Dermis blood vessel endothelial cell (primary cell): ENCODE measurements around the gene CLPTM1L. TPM values are rescaled to one million over a fixed set of nuclear protein-coding genes. Genes with fewer than 3 reads are reported as not detected.
"Not testable (repeated sequence)": the region's sequence is repeated elsewhere in the genome, so short reads cannot be mapped to it uniquely, and the experiment has no call there.

ENCODE experiments used
- DNase-seq: peaks from one replicate; pipeline ENCODE4 v3.0.0; 2010
- total RNA-seq: library from RNA; depleted of rRNA; stranded (reverse); fragments of >200 nt; gene quantifications from 2 replicates; pipeline ENCODE4 v1.2.3, GENCODE V29; 2014

The CLPTM1L gene
- total RNA-seq, 1 donor from 2014 or later, result 234 TPM

DNA sequence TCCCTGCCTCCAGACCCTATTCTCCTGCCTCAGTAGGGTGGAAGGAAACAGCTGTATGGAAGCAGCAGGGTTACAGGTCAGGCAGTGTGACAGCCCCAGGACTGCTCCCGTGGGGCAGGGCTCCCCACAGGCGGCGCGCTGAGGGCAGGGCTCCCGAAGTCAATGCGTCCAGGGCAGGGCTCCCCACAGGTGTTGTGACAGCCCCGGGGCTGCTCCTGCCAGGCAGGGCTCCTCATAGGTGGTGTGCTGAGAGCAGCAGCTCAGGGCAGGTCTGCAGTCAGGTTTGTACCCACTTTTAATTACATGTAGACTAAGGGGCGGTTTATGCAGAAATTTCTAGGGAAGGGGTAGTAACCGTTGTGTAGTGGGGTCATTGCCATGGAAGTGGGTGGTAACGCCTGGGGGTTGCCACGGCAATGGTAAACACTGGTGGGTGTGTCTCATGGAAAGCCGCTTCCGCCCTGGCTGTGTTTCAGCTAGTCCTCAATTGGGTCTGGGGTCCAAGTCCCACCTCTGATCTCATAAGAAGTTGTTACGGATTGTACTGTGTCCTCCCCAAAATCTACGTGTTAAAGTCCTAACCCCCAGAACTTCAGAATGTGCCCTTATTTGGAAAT is 33.4 kb downstream of the CLPTM1L start:
- DNase-seq, result no peak

DNA sequence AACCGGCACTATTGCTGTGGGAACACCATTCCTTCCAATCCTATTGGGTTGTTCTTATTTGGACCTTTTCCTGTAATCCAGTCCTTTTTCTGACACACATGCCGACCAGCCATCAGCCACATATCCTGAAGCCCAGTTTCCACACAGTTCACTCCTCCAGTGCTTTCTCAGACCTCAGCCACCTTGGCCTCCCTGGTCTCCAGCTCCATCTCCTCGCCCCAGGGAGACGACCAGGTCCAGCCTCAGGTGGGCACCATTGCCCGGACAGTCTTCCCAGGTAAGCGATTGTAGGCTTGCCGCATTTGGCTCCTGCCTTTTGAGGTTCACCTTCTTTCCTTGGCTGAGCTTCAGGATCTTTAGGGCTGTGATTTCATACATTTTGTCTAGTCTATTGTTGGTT is 34.8 kb downstream of the CLPTM1L start:
- DNase-seq, result no peak

DNA sequence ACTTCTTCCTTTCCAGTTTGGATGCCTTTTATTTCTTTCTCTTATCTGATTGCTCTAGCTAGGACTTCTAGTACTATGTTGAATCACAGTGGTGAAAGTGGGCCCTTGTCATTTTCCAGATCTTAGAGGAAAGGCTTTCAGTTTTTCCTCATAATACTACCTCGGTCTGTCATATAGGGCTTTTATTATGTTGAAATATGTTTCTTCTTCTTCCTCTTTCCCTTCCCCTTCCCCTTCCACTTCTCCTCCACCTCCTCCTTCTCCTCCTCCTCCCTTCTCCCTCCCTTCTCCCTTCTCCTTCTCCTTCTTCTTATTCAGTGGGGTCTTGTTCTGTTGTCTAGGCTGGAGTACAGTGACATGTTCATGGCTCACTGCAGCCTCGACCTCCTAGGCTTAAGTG is 40.9 kb downstream of the CLPTM1L start:
- DNase-seq, result no peak

DNA sequence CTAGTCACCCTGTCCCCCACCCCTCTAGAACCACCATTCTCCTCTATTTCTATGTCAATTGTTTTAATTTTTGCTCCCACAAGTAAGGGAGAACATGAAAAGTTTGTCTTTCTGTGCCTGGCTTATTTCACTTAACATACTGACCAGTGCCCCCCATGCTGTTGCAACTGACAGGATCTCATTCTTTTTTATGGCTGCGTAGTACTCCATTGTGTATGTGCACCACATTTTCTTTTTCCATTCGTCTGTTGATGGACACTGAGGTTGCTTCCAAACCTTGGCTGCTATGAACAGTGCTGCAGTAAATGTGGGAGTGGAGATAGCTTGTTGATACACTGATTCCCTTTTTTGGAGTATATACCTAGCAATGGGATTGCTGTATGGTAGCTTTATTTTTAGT is 42.6 kb downstream of the CLPTM1L start:
- DNase-seq, result no peak

DNA sequence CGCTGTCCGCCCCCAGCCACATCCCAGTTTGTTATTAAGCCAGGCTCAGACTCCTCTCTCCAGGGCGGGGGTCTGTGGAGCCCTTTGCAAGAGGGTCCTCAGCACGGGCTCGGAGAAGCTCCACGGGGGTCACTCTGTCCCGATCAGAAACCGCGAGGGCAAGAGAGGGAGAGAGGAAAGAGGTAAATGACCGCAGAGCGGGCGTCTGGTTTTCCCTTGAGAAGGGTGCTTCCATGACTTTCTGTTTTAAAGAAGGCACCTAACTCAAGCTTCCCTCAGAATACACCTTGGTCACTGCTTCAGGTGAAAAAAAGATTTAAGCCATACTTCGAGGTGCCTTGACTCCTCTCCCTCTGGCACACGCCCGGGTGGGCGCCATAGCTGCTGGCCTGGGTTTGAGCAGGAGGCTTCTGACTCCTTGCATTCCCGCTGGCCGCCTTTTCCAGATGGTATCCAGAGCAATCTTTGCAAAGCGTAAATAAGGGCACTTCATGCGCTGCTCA is 44.3 kb downstream of the CLPTM1L start:
- DNase-seq, result no peak

DNA sequence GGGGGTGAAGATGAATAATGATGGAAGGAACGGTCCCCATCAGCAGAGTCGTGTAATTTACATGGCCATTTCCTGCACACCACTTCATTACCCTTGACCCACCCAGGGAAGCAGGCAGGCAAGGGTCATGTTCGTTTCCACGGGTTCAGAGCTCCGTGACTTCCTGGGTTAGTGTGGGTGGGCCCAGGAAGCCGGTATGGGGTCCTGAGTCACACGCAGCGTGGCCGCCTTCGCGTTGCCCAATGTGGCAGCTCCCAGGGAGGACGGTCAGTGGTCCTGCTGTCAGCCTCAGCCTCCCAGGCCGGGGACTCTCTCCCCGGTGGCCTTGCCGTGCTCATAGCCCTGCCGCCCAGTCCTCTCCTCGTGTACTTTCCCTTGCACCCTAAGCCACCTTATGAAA is 44.9 kb downstream of the CLPTM1L start:
- DNase-seq, result no peak

DNA sequence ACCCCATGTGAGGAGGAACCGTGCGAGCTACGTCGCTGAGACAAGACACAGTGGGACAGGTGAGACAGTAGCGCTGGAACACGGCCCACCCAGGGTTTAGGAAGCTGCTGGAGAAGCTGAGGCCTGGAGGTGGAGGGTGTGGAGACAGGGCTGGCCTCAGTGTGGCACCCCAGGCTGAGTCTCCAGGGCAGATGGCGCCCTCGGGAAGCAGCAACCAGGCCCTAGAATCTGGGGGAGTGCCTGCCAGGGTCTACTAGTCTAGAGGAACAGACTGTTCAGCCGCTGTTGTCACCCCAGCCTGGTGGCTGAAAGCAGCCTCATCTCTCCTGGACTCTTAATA is 45.4 kb downstream of the CLPTM1L start:
- no peak for DNase-seq

DNA sequence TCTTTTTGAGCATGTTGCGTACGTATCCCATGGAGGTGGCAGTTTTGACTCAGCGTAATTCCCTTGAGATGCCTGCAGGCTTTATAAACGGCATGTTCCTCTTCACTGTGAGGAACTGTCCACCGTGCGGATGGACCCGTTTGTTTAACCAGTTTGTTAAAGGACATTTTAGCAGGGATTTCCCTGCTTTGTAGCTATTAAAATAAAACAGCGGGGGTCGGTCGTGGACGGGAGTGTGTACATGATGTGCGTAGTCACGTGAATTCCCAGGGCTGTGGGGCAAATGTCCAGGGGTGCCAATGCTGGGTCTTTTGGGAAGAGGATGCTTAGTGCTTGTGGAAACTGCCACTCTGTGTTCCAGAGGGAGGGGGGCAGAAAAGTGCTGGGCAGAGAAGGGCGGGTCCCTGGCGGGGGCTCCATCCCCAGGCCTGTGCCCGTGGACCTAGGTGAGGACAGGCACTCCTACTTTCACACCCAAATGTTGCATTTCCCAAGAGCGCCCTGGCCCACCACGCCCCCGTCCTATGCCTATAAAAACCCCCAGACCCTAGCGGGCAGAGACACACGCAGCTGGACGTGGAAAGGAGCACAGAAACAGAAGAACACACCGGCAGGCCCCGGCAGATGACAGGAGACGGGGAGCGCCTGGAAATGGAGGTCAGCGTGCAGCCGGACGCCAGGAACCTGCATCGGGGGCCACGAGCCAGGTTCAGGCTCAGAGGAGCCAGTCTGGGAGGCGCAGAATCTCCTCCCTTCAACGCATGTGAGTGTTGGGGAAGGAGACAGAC is 46.0 kb downstream of the CLPTM1L start:
- no peak for DNase-seq

DNA sequence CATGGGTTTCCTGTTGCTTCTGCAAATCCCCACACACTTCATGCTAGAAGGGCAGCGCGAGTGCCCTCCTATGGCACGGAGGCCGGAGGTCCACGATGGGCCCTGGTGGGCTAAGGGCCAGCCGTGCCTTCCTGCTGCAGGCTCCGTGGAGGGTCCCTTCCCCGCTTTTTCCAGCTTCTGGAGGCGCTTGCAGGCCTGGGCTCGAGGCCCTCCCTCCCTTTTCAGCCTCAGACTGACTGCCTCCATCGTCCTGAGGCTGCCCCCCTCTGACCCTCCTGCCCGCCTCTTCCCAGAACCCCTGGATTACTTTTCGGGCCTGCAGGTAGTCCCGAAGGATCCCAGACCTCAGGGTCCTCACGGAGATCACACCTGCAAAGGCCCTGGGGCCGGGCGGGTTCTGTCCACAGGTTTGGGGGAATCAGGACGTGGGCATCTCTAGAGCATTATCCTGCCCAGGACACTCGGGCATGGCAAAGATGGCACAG is 46.8 kb downstream of the CLPTM1L start:
- DNase-seq, result no peak

DNA sequence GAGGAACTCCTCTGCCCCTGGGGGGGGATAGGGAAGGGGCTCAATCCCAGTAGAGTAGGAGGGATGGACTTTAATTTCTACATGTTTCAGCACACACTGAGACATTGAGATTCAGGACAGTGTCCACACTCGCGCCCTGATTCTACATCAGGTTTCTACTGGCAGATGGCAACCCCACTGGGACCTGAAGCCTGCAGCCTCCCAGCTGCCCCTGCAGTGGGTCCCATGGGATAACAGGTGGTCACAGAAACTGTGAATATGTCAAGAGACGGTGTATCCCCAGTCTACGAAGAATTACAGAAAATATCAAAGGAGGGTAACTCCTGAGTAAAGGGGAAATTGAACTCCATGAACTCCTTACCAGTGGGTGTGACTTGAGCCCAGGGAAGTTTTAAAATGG is 47.7 kb downstream of the CLPTM1L start:
- no peak for DNase-seq

DNA sequence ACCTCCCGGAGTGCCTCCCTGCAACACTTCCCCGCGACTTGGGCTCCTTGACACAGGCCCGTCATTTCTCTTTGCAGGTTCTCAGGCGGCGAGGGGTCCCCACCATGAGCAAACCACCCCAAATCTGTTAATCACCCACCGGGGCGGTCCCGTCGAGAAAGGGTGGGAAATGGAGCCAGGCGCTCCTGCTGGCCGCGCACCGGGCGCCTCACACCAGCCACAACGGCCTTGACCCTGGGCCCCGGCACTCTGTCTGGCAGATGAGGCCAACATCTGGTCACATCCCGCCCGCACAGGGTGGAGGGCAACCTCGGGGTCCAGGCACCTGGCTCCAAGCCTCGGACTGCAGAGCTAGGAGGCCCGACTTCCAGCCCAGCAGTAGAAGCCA is 49.3 kb downstream of the CLPTM1L start:
- no peak for DNase-seq

DNA sequence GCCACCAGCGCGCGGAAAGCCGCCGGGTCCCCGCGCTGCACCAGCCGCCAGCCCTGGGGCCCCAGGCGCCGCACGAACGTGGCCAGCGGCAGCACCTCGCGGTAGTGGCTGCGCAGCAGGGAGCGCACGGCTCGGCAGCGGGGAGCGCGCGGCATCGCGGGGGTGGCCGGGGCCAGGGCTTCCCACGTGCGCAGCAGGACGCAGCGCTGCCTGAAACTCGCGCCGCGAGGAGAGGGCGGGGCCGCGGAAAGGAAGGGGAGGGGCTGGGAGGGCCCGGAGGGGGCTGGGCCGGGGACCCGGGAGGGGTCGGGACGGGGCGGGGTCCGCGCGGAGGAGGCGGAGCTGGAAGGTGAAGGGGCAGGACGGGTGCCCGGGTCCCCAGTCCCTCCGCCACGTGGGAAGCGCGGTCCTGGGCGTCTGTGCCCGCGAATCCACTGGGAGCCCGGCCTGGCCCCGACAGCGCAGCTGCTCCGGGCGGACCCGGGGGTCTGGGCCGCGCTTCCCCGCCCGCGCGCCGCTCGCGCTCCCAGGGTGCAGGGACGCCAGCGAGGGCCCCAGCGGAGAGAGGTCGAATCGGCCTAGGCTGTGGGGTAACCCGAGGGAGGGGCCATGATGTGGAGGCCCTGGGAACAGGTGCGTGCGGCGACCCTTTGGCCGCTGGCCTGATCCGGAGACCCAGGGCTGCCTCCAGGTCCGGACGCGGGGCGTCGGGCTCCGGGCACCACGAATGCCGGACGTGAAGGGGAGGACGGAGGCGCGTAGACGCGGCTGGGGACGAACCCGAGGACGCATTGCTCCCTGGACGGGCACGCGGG is 49.9 kb downstream of the CLPTM1L start, which contains the start of gene TERT:
TSS of gene TERT (minus strand) at position 234 of the 815 bp plus-strand sequence. CDS start at position 155, 79 bp downstream.
- no peak for DNase-seq

DNA sequence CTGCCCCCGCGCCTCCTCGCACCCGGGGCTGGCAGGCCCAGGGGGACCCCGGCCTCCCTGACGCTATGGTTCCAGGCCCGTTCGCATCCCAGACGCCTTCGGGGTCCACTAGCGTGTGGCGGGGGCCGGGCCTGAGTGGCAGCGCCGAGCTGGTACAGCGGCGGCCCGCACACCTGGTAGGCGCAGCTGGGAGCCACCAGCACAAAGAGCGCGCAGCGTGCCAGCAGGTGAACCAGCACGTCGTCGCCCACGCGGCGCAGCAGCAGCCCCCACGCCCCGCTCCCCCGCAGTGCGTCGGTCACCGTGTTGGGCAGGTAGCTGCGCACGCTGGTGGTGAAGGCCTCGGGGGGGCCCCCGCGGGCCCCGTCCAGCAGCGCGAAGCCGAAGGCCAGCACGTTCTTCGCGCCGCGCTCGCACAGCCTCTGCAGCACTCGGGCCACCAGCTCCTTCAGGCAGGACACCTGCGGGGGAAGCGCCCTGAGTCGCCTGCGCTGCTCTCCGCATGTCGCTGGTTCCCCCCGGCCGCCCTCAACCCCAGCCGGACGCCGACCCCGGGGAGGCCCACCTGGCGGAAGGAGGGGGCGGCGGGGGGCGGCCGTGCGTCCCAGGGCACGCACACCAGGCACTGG is 50.6 kb downstream of the CLPTM1L start:
- no peak for DNase-seq

DNA sequence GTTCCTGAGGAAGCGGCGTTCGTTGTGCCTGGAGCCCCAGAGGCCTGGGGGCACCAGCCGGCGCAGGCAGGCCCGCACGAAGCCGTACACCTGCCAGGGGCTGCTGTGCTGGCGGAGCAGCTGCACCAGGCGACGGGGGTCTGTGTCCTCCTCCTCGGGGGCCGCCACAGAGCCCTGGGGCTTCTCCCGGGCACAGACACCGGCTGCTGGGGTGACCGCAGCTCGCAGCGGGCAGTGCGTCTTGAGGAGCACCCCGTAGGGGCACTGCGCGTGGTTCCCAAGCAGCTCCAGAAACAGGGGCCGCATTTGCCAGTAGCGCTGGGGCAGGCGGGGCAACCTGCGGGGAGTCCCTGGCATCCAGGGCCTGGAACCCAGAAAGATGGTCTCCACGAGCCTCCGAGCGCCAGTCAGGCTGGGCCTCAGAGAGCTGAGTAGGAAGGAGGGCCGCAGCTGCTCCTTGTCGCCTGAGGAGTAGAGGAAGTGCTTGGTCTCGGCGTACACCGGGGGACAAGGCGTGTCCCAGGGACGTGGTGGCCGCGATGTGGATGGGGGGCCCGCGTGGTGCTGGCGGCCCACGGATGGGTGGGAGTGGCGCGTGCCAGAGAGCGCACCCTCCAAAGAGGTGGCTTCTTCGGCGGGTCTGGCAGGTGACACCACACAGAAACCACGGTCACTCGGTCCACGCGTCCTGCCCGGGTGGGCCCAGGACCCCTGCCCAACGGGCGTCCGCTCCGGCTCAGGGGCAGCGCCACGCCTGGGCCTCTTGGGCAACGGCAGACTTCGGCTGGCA is 51.3 kb downstream of the CLPTM1L start:
- DNase-seq, result no peak

DNA sequence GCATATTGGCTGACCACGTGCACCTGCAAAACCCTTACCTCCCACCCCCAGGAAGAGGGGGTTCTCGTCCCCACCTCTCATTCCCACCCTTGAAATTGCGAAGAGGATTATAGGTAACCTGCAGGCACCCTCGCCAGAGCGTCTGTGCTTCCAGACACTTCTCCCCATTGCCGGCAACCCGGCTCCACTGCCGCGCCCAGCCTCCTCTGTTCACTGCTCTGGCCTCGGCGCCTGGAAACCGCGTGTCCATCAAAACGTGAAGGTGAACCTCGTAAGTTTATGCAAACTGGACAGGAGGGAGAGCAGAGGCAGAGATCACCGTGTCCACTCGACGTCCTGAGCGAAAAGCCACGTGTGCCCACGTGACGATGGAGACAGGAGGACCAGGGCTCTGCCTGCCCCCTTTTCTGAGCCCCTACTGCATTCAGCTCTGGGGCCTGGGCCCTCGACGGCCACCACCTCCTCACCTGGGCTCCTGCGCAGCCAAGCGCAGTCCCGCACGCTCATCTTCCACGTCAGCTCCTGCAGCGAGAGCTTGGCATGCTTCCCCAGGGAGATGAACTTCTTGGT is 52.0 kb downstream of the CLPTM1L start:
- no peak for DNase-seq

DNA sequence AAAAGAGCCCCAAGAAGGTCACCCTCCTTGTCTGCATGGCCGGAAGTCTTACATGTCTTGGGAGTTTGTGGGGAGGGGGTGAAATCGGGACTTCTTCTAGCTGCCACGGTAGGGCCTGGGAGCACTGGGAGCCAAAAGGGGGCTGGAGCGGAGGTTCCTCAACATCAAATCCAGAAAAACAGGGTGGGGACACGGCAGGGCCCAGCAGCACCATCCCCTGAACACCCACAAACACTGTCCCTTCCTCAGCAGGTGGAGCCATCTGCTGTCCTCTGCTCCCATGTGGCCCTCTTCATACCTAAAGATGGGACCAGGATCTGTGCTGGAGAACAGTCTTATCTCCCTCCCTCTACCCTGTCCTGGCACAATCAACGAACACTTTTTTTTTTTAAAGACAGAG is 52.8 kb downstream of the CLPTM1L start:
- DNase-seq, result no peak

DNA sequence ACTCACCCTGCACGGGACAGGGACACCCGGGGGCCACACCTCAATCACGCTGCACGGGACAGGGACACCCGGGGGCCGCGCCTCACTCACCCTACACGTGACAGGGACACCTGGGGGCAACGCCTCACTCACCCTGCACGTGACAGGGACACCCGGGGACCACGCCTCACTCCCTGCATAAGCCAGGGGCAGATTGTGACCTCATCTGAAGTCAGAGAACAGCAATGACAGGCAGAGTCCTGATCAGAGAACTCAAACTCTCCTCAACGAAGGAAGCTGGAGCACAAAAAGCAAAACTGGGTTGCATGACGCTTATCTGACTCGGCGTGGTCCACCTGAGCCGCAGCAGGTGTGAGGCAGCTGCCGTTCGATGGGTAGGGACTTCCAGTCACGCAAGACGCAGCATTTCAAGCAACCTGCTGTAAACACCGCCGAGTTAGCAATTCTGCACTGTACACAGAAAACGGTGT is 53.3 kb downstream of the CLPTM1L start:
- no peak for DNase-seq

DNA sequence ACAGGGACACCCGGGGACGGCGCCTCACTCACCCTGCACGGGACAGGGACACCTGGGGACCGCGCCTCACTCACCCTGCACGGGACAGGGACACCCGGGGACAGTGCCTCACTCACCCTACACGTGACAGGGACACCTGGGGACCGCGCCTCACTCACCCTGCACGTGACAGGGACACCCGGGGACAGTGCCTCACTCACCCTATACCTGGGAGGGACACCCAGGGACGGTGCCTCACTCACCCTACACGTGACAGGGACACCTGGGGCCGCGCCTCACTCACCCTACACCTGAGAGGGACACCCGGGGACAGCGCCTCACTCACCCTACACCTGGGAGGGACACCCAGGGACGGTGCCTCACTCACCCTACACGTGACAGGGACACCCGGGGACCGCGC is 53.9 kb downstream of the CLPTM1L start:
- DNase-seq, result not testable (repeated sequence)

DNA sequence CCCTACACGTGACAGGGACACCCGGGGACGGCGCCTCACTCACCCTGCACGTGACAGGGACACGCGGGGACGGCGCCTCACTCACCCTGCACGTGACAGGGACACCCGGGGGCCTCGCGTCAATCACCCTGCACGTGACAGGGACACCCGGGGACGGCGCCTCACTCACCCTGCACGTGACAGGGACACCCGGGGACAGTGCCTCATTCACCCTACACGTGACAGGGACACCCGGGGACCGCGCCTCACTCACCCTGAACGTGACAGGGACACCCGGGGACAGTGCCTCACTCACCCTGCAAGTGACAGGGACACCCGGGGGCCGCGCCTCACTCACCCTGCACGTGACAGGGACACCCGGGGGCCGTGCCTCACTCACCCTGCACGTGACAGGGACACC is 55.3 kb downstream of the CLPTM1L start:
- not testable (repeated sequence) for DNase-seq

DNA sequence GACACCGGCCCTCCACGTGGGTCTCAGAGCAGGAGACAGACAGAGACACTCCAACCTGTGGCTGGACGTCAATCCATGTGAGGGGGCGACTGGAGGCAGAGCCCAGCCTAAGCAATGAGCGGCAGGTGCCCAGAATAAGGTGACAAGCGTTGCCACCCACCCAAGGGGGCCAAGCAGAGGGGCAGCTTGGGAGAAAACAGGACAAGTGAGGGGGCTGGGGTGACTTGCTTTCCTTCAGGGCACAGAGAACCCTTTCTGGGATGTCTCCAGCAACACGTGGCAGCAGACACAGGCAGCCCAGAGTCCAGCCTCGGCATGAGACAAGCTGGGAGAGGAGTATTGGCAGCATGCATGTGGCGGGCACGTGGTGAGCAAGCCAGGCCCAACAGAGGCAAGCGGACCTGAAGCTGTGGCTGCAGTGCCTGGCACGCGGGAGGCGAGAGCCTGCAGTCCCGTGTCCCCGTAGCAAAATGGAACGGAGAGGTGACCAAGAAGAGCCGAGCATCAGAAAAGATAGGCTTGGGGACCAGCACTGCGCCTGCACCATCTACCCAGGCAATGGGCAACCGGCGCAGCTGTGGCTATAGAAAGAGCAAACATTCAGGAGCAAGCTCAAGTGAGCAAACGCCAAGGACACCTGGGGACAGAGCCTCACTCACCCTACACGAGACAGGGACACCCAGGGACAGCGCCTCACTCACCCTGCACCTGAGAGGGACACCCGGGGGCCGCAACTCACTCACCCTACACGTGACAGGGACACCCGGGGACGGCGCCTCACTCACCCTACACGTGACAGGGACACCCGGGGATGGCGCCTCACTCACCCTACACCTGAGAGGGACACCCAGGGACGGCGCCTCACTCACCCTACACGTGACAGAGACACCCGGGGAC is 56.2 kb downstream of the CLPTM1L start:
- no peak for DNase-seq
